ENCODE measurements around the gene NUP153.

DNA sequence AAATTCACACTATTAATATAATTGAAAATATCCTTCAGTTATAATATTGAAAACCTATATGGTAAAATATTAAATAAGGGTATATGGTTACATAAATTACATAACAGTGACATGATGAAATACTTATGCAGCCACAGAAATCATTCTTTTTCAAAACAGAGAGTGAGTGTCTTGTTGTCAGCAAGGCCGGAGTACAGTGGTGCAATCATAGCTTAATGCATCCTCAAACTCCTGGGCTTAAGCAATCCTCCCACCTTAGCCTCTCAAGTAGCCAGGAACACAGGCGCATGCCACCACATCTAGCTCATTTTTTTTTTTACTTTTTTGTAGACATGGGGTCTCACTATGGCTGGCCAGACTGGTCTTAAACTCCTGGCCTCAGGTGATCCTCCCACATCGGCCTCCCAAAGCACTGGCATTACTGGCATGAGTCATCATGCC is 66.2 kb downstream of the NUP153 start:
- TF ChIP-seq POLR2AphosphoS5 (IDR thresholded peaks at IDR 0.05; ENCODE audit: low read depth, low read length) (no peak), POLR2A (IDR thresholded peaks at IDR 0.05; ENCODE audit: low read depth, low read length) (no peak)

Data from GM12892 (cell line).